OCI-LY3 (cell line): Measurements from ENCODE around the gene TTLL1.
A peak's percentile ranks its signal among the peaks of the same experiment; 100 is the strongest.

ENCODE experiments used
- H2AFZ ChIP-seq: fragments of 200-600, 300-600 bp; shearing (Covaris generic); 2 replicates; pipeline ENCODE4 v1.6.0; 2014; ENCODE audit warnings: antibody characterized with exemption, low read depth, low read length
- H3K27ac ChIP-seq: fragments of 200-600, 300-600 bp; sonication (generic); 2 replicates; pipeline ENCODE4 v1.5.1; 2014; ENCODE audit warnings: mild to moderate bottlenecking, low read length, moderate library complexity, mixed read lengths
- H3K27me3 ChIP-seq: fragments of 200-600, 300-600 bp; sonication (generic); 2 replicates; pipeline ENCODE4 v1.6.1; 2014; ENCODE audit warnings: low read depth, low read length, mixed read lengths
- H3K36me3 ChIP-seq: fragments of 200-600, 300-600 bp; sonication (generic); replicated peaks from 2 replicates; pipeline ENCODE3; 2014; ENCODE audit warnings: low read depth, low read length, mixed read lengths
- H3K4me1 ChIP-seq: fragments of 300-600, 200-600 bp; sonication (generic); 2 replicates; pipeline ENCODE4 v1.6.1; 2014; ENCODE audit warnings: low read length, mixed read lengths
- H3K4me2 ChIP-seq: fragments of 200-600, 300-600 bp; sonication (generic); 2 replicates; pipeline ENCODE4 v1.6.1; 2014; ENCODE audit warnings: low read length, mixed read lengths
- H3K4me3 ChIP-seq: fragments of 300-600, 200-600 bp; sonication (generic); 2 replicates; pipeline ENCODE4 v1.5.1; 2014; ENCODE audit warnings: antibody characterized with exemption, mild to moderate bottlenecking, low read length, moderate library complexity
- H3K79me2 ChIP-seq: fragments of 300-600, 200-600 bp; shearing (Covaris generic); 2 replicates; pipeline ENCODE4 v1.6.1; 2014; ENCODE audit warnings: mild to moderate bottlenecking, low read length, mixed read lengths
- H3K9ac ChIP-seq: fragments of 300-600, 200-600 bp; shearing (Covaris generic); 2 replicates; pipeline ENCODE4 v1.6.0; 2014; ENCODE audit warnings: mild to moderate bottlenecking, low read length, moderate library complexity
- H3K9me3 ChIP-seq: fragments of 200-600, 300-600 bp; shearing (Covaris generic); 2 replicates; pipeline ENCODE4 v1.6.1; 2014; ENCODE audit warnings: low read length, mixed read lengths; ENCODE audit not compliant: insufficient read depth
- H4K20me1 ChIP-seq: fragments of 200-600, 300-600 bp; sonication (generic); 2 replicates; pipeline ENCODE4 v1.6.1; 2016; ENCODE audit warnings: low read length, mixed read lengths; ENCODE audit not compliant: insufficient read depth
- CTCF ChIP-seq: fragments of 200-600, 300-600 bp; sonication (generic); IDR thresholded peaks from 2 replicates; pipeline ENCODE4 v1.5.1; 2014; ENCODE audit warnings: antibody characterized with exemption, low read length, low read depth
- EZH2phosphoT487 ChIP-seq: fragments of 200-600 bp; shearing (Covaris generic); IDR thresholded peaks from 2 replicates; pipeline ENCODE4 v1.6.1; 2018; ENCODE audit warnings: antibody characterized with exemption, mixed run types, low read depth

TTLL1 gene

GRCh38 chr22:43013355-43014315 is 75.6 kb downstream of the TTLL1 start:
- Histone ChIP-seq H3K27ac (no peak overlapping the region), H3K4me1 (peaks cover 11% of the 10 kb centered on the region), H3K36me3 (no peaks in the 10 kb centered on the region), H2AFZ (no peak overlapping the region), H3K4me2 (peak overlapping the region; percentile 92), H3K27me3 (no peaks in the 10 kb centered on the region), H3K79me2 (peaks cover 58% of the 10 kb centered on the region), H3K9ac (peak overlapping the region; percentile 67), H4K20me1 (peaks cover 33% of the 10 kb centered on the region), H3K9me3 (no peaks in the 10 kb centered on the region), H3K4me3 (peak overlapping the region; percentile 82)
- TF ChIP-seq CTCF (no peak), EZH2phosphoT487 (no peak)

DNA sequence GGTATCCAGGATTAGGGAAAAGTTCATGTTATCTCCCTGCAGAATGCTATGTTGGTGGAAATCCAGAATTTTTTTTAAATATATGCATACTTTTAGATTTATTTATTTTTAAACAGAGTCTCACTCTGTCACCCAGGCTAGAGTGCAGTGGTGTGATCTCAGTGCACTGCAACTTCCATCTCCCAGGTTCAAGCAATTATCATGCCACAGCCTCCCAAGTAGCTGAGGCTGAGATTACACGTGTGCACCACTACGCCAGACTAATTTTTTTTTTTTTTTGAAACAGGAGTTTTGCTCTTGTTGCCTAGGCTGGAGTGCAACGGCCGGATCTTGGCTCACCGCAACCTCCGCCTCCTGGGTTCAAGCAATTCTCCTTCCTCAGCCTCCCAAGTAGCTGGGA is 76.8 kb downstream of the TTLL1 start:
- Histone ChIP-seq H3K36me3 (no peaks in the 10 kb centered on the region), H3K4me1 (peaks cover 11% of the 10 kb centered on the region), H3K4me2 (no peak overlapping the region), H3K4me3 (no peak overlapping the region), H2AFZ (no peak overlapping the region), H3K27me3 (no peaks in the 10 kb centered on the region), H4K20me1 (peaks cover 41% of the 10 kb centered on the region), H3K9ac (no peak overlapping the region), H3K27ac (no peak overlapping the region), H3K9me3 (no peaks in the 10 kb centered on the region), H3K79me2 (peaks cover 70% of the 10 kb centered on the region)
- TF ChIP-seq CTCF (no peak), EZH2phosphoT487 (no peak)

GRCh38 chr22:43011079-43011478 is 78.1 kb downstream of the TTLL1 start:
- H3K27ac ChIP-seq, result no peak overlapping the region
- H3K4me1 ChIP-seq, result peaks cover 11% of the 10 kb centered on the region
- no peaks in the 10 kb centered on the region for H3K36me3 ChIP-seq
- no peaks in the 10 kb centered on the region for H3K9me3 ChIP-seq
- peaks cover 50% of the 10 kb centered on the region for H4K20me1 ChIP-seq
- TF ChIP-seq EZH2phosphoT487, result no peak
- no peak for TF ChIP-seq CTCF
- no peak overlapping the region for H2AFZ ChIP-seq
- H3K9ac ChIP-seq, result no peak overlapping the region
- no peak overlapping the region for H3K4me3 ChIP-seq
- H3K4me2 ChIP-seq, result no peak overlapping the region
- peaks cover 82% of the 10 kb centered on the region for H3K79me2 ChIP-seq
- no peaks in the 10 kb centered on the region for H3K27me3 ChIP-seq

GRCh38 chr22:43009444-43009843 is 79.7 kb downstream of the TTLL1 start:
- Histone ChIP-seq H3K27me3 (no peaks in the 10 kb centered on the region), H3K4me2 (no peak overlapping the region), H3K36me3 (no peaks in the 10 kb centered on the region), H3K9ac (no peak overlapping the region), H3K79me2 (peaks cover 94% of the 10 kb centered on the region), H2AFZ (no peak overlapping the region), H3K9me3 (no peaks in the 10 kb centered on the region), H3K4me3 (no peak overlapping the region), H4K20me1 (peaks cover 64% of the 10 kb centered on the region), H3K27ac (no peak overlapping the region), H3K4me1 (peaks cover 8% of the 10 kb centered on the region)
- TF ChIP-seq EZH2phosphoT487 (no peak), CTCF (no peak)
